ENCODE data around the gene CDRT4. TPM values are rescaled to one million over a fixed set of nuclear protein-coding genes. Genes with fewer than 3 reads are reported as not detected.

The CDRT4 gene
- polyA plus RNA-seq = 10 to 100 TPM in 1 of 4 donors, 1 to 10 TPM in 3; 5.1 to 24.3 (median 6.1) TPM
- long read RNA-seq, donor 1 = 0 reads
- long read RNA-seq, donor 2, partial matches to known transcripts = 0 of 1 reads
- long read RNA-seq, donor 2, other reads (novel, unspliced or antisense) = 0 of 1 reads
- long read RNA-seq, donor 3, partial matches to known transcripts = 0 of 1 reads
- long read RNA-seq, donor 3, other reads (novel, unspliced or antisense) = 0 of 1 reads
- long read RNA-seq, donor 4 = 0 reads
- long read RNA-seq, donor 5, partial matches to known transcripts = 0 of 1 reads
- long read RNA-seq, donor 5, other reads (novel, unspliced or antisense) = 0 of 1 reads
- long read RNA-seq, donor 6, partial matches to known transcripts = 0 of 1 reads
- long read RNA-seq, donor 6, other reads (novel, unspliced or antisense) = 0 of 1 reads
- long read RNA-seq, donor 7, partial matches to known transcripts = 0 of 1 reads
- long read RNA-seq, donor 7, other reads (novel, unspliced or antisense) = 0 of 1 reads
- long read RNA-seq, donor 8 = 0 reads
- long read RNA-seq, donor 9 = 0 reads
- long read RNA-seq, donor 10, partial matches to known transcripts = 0 of 1 reads
- long read RNA-seq, donor 10, other reads (novel, unspliced or antisense) = 0 of 1 reads

GRCh38 chr17:15467592-15467991, at the start of gene CDRT4:
CDRT4 (minus strand) TSS chr17:15467621; CDS start chr17:15440238, 27,383 bp downstream.
- Histone ChIP-seq H3K9me3 (ENCODE audit: control insufficient read depth in 2 of 2, insufficient read depth in 1 of 2, low read depth in 1 of 2, low read length in 1 of 2) (no peaks in the 10 kb centered on the region), H3K36me3 (ENCODE audit: control insufficient read depth in 3 of 3, insufficient read depth in 2 of 3, low read depth in 1 of 3, low read length in 3 of 3) (peaks cover 0 to 16% (median 0%) of the 10 kb centered on the region in 3 donors), H3K27ac (ENCODE audit: low read depth in 1 of 3, low read length in 2 of 3) (peak within 1 kb of the TSS in 2 of 3 donors; percentile 52 to 75), H3K27me3 (ENCODE audit: control insufficient read depth in 3 of 3, insufficient read depth in 3 of 3, low read length in 3 of 3) (no peaks in the 10 kb centered on the region), H3K4me1 (ENCODE audit: control insufficient read depth in 3 of 3, insufficient read depth in 2 of 3, low read depth in 1 of 3, low read length in 2 of 3) (peaks cover 9 to 42% (median 11%) of the 10 kb centered on the region in 3 donors), H3K4me3 (ENCODE audit: low read depth in 1 of 3, low read length in 3 of 3) (no peak within 1 kb of the TSS)
- WGBS, 3 donors = 75 to 85% (median 82%) methylated on average over 3 of the region's 3 CpGs
- FAIRE-seq (no peak), DNase-seq (no peak)

DNA sequence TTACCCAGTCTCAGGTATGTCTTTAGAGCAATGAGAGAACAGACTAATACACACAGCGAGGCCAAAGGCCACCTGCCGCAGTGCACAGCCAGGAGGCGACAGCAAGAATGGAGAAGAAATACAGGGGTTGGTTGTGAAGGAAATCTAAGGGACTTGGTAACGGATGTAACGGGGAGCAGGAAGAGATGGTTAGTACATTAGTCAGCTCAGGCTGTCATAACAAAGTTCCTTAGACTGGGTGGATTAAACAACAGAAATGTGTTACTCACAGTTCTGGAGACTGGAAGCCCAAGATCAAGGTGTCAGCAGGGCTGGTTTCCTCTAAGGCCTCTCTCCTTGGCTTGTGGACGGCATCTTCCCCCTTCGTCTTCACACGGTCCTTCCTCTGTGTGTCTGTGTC, 48.7 kb upstream of the CDRT4 start:
- 97 to 98% (median 97%) methylated on average over 8 of the region's 8 CpGs for WGBS, 3 donors
- Histone ChIP-seq H3K27ac (ENCODE audit: low read depth in 1 of 3, low read length in 2 of 3) (no peak overlapping the region), H3K9me3 (ENCODE audit: control insufficient read depth in 2 of 2, insufficient read depth in 1 of 2, low read depth in 1 of 2, low read length in 1 of 2) (no peaks in the 10 kb centered on the region), H3K4me3 (ENCODE audit: low read depth in 1 of 3, low read length in 3 of 3) (no peak overlapping the region), H3K4me1 (ENCODE audit: control insufficient read depth in 3 of 3, insufficient read depth in 2 of 3, low read depth in 1 of 3, low read length in 2 of 3) (peaks cover 0 to 5% (median 0%) of the 10 kb centered on the region in 3 donors), H3K27me3 (ENCODE audit: control insufficient read depth in 3 of 3, insufficient read depth in 3 of 3, low read length in 3 of 3) (no peaks in the 10 kb centered on the region), H3K36me3 (ENCODE audit: control insufficient read depth in 3 of 3, insufficient read depth in 2 of 3, low read depth in 1 of 3, low read length in 3 of 3) (peaks cover 0 to 18% (median 0%) of the 10 kb centered on the region in 3 donors)
- DNase-seq (no peak), FAIRE-seq (no peak)

DNA sequence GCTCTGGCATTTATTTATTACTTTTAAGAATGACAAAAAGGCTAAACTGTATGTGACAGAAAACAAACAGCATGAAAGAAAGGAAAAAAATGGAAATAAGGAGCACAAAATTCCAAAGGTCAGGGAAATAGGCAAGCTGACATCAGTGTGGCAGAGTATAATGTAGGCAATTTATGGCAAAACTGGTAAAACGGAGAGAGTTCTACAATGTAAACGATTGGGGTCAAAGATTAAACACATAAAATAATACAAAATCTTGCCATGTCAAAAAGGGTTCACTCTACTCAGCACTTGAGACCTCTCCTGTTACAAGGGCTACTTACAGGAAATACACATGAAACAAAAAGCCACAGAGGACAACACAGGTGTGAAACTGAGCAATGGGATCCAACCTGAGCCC, 47.0 kb upstream of the CDRT4 start:
- Histone ChIP-seq H3K4me1 (ENCODE audit: control insufficient read depth in 3 of 3, insufficient read depth in 2 of 3, low read depth in 1 of 3, low read length in 2 of 3) (peaks cover 0 to 5% (median 0%) of the 10 kb centered on the region in 3 donors), H3K27me3 (ENCODE audit: control insufficient read depth in 3 of 3, insufficient read depth in 3 of 3, low read length in 3 of 3) (no peaks in the 10 kb centered on the region), H3K27ac (ENCODE audit: low read depth in 1 of 3, low read length in 2 of 3) (no peak overlapping the region), H3K4me3 (ENCODE audit: low read depth in 1 of 3, low read length in 3 of 3) (no peak overlapping the region), H3K36me3 (ENCODE audit: control insufficient read depth in 3 of 3, insufficient read depth in 2 of 3, low read depth in 1 of 3, low read length in 3 of 3) (peaks cover 0 to 18% (median 0%) of the 10 kb centered on the region in 3 donors), H3K9me3 (ENCODE audit: control insufficient read depth in 2 of 2, insufficient read depth in 1 of 2, low read depth in 1 of 2, low read length in 1 of 2) (no peaks in the 10 kb centered on the region)
- FAIRE-seq (no peak), DNase-seq (peak in 1 of 2 donors; percentile 25)
- 13 to 62% (median 43%) methylated on average over 2 of the region's 2 CpGs for WGBS, 3 donors

DNA sequence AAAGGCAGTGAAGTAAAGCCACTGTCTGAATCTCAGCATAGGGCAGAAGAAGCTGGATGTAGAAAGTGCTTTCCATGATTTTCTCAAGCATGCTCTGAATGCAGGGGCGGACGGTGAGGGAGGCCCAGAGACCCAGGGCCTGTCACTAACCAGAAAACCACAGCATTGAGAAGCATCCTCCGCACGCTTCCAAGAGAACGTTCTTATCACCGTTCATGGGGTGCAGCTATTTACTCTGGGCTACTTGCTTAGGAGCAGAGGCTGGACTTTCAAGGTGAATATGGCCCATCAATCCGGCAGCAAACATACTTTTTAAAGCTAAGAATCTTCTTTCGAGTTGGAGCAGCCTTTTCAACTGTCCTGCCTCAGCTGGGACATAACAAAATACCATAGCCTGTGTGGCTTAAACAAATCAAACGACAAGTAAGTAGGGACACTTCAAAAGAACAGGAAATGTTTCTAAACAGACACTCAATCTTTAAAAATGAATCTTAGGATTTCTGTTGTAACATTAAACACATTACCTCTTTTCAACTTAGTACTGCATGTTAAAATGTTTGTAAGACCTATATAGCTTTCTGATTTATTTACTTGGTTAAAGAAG, 46.5 kb upstream of the CDRT4 start:
- Histone ChIP-seq H3K4me1 (ENCODE audit: control insufficient read depth in 3 of 3, insufficient read depth in 2 of 3, low read depth in 1 of 3, low read length in 2 of 3) (peaks cover 0 to 5% (median 0%) of the 10 kb centered on the region in 3 donors), H3K27ac (ENCODE audit: low read depth in 1 of 3, low read length in 2 of 3) (peak overlapping the region in 1 of 3 donors; percentile 13), H3K9me3 (ENCODE audit: control insufficient read depth in 2 of 2, insufficient read depth in 1 of 2, low read depth in 1 of 2, low read length in 1 of 2) (no peaks in the 10 kb centered on the region), H3K36me3 (ENCODE audit: control insufficient read depth in 3 of 3, insufficient read depth in 2 of 3, low read depth in 1 of 3, low read length in 3 of 3) (peaks cover 0 to 21% (median 3%) of the 10 kb centered on the region in 3 donors), H3K4me3 (ENCODE audit: low read depth in 1 of 3, low read length in 3 of 3) (no peak overlapping the region), H3K27me3 (ENCODE audit: control insufficient read depth in 3 of 3, insufficient read depth in 3 of 3, low read length in 3 of 3) (no peaks in the 10 kb centered on the region)
- 66 to 89% (median 86%) methylated on average over 9 of the region's 9 CpGs for WGBS, 3 donors
- FAIRE-seq (no peak), DNase-seq (peak in 1 of 2 donors; percentile 13)

DNA sequence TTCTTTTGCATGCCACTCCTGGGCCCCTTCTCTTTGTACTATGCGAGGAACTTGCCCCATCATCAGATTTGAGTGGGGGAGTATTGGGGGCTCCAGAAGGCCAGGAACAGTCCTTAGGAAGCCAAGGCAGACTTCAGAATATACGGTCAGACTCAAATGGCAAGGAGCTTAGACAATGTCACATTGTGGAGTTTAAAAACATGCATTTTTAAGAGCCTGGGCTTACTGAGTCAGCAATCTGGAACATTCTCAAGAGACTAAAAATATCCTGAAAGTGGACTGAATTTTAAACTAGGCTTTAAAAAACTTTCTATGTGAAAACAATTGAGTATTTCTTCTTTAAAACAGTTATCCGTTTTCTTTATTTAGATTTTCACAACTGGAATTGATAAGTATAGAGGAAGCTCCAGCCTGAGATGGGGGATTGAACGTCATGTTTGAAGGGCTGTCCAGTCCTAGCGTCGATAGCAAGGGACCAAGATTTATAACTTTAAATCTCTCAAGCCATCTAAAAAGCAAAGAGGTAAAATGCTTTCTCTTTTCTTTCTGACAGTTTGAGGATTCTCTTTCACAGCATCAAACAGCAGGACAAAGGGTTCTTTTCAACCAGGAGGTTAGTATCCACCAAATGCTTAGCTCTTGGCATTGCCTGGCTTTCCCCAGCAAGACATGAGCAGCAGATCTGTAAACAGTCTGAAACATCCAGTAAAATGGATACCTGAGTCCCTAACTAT, 45.8 kb upstream of the CDRT4 start:
- Histone ChIP-seq H3K4me1 (ENCODE audit: control insufficient read depth in 3 of 3, insufficient read depth in 2 of 3, low read depth in 1 of 3, low read length in 2 of 3) (peaks cover 0 to 5% (median 0%) of the 10 kb centered on the region in 3 donors), H3K36me3 (ENCODE audit: control insufficient read depth in 3 of 3, insufficient read depth in 2 of 3, low read depth in 1 of 3, low read length in 3 of 3) (peaks cover 0 to 22% (median 3%) of the 10 kb centered on the region in 3 donors), H3K9me3 (ENCODE audit: control insufficient read depth in 2 of 2, insufficient read depth in 1 of 2, low read depth in 1 of 2, low read length in 1 of 2) (no peaks in the 10 kb centered on the region), H3K27me3 (ENCODE audit: control insufficient read depth in 3 of 3, insufficient read depth in 3 of 3, low read length in 3 of 3) (no peaks in the 10 kb centered on the region), H3K27ac (ENCODE audit: low read depth in 1 of 3, low read length in 2 of 3) (peak overlapping the region in 1 of 3 donors; percentile 26), H3K4me3 (ENCODE audit: low read depth in 1 of 3, low read length in 3 of 3) (no peak overlapping the region)
- 73 to 92% (median 82%) methylated on average over 6 of the region's 6 CpGs for WGBS, 3 donors
- FAIRE-seq (no peak), DNase-seq (peak in 1 of 2 donors; percentile 0)

- Histone ChIP-seq H3K27ac (ENCODE audit: low read depth in 1 of 3, low read length in 2 of 3) (no peak overlapping the region), H3K9me3 (ENCODE audit: control insufficient read depth in 2 of 2, insufficient read depth in 1 of 2, low read depth in 1 of 2, low read length in 1 of 2) (no peaks in the 10 kb centered on the region), H3K4me3 (ENCODE audit: low read depth in 1 of 3, low read length in 3 of 3) (no peak overlapping the region), H3K36me3 (ENCODE audit: control insufficient read depth in 3 of 3, insufficient read depth in 2 of 3, low read depth in 1 of 3, low read length in 3 of 3) (peaks cover 0 to 22% (median 3%) of the 10 kb centered on the region in 3 donors), H3K4me1 (ENCODE audit: control insufficient read depth in 3 of 3, insufficient read depth in 2 of 3, low read depth in 1 of 3, low read length in 2 of 3) (peaks cover 0 to 5% (median 0%) of the 10 kb centered on the region in 3 donors), H3K27me3 (ENCODE audit: control insufficient read depth in 3 of 3, insufficient read depth in 3 of 3, low read length in 3 of 3) (no peaks in the 10 kb centered on the region)
- DNase-seq (no peak), FAIRE-seq (no peak)
- 90 to 96% (median 95%) methylated on average over 4 of the region's 4 CpGs for WGBS, 3 donors
Observed at GRCh38 chr17:15512071-15512709, 44.8 kb upstream of the CDRT4 start.

DNA sequence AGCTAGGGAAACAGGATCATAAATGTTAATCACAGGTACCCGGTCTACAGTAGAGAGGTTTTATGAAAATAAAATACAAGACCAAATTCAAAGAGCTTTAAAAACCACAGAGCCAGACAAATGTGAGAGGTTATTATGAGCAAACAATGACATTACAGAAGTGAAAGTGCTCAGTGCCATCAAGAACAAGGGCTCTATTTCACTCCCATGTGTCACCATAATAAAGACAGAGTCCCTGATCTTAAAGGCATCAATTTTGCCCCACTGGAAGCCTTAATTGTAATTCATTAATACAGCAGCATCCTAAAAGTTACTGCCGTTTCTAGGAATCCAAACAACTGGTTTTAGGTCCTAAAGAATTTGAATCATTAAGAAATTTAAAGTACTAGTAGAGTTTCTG, 43.7 kb upstream of the CDRT4 start:
- WGBS, 3 donors = 70 to 77% (median 70%) methylated on average over 2 of the region's 2 CpGs
- H3K36me3 ChIP-seq (ENCODE audit: control insufficient read depth in 3 of 3, insufficient read depth in 2 of 3, low read depth in 1 of 3, low read length in 3 of 3) = peaks cover 0 to 25% (median 3%) of the 10 kb centered on the region in 3 donors
- no peaks in the 10 kb centered on the region for H3K9me3 ChIP-seq (ENCODE audit: control insufficient read depth in 2 of 2, insufficient read depth in 1 of 2, low read depth in 1 of 2, low read length in 1 of 2)
- no peak overlapping the region for H3K4me3 ChIP-seq (ENCODE audit: low read depth in 1 of 3, low read length in 3 of 3)
- DNase-seq (no peak), FAIRE-seq (no peak)
- peaks cover 0 to 5% (median 0%) of the 10 kb centered on the region in 3 donors for H3K4me1 ChIP-seq (ENCODE audit: control insufficient read depth in 3 of 3, insufficient read depth in 2 of 3, low read depth in 1 of 3, low read length in 2 of 3)
- H3K27ac ChIP-seq (ENCODE audit: low read depth in 1 of 3, low read length in 2 of 3) = no peak overlapping the region
- H3K27me3 ChIP-seq (ENCODE audit: control insufficient read depth in 3 of 3, insufficient read depth in 3 of 3, low read length in 3 of 3) = no peaks in the 10 kb centered on the region

All from small intestine (tissue), 16 donors.